SK-N-SH (cell line): ENCODE measurements around the gene LCORL. TPM values are rescaled to one million over a fixed set of nuclear protein-coding genes. Genes with fewer than 3 reads are reported as not detected.

Source experiments
- CTCF ChIA-PET: fragments of 300-600, 350-600 bp; formaldehyde crosslinking; extraction: SDS; loops from one replicate; lab custom pipeline; 2021; lab: Yijun Ruan, JAX
- POLR2A ChIA-PET: fragments of 350-600 bp; sonication (Branson Sonifier 250); formaldehyde crosslinking; extraction: SDS; loops from one replicate; lab custom pipeline; 2020; ENCODE audit warnings: antibody characterized with exemption, inconsistent platforms; lab: Yijun Ruan, JAX
- DNase-seq: peaks from one replicate; pipeline ENCODE4 v3.0.0; 2012
- H2AFZ ChIP-seq: fragments of 200-600 bp; sonication (generic); 2 replicates; pipeline ENCODE4 v1.8.1; 2016; ENCODE audit warnings: antibody characterized with exemption, mild to moderate bottlenecking, low read depth
- H3F3A ChIP-seq: fragments of 200-600 bp; sonication (generic); replicated peaks from 2 replicates; pipeline ENCODE3; 2016; ENCODE audit warnings: antibody characterized with exemption, mild to moderate bottlenecking; ENCODE audit not compliant: insufficient read depth
- H3K27ac ChIP-seq, 2 experiments: fragments of 200-500 bp in 1 of 2; fragments of 200-600 bp in 1 of 2; sonication (Bioruptor generic) in 1 of 2; sonication (generic), shearing (Covaris generic) in 1 of 2; 2 replicates each; pipeline versions ENCODE4 v1.5.1 to v1.6.1; 2014 to 2016; ENCODE audit warnings: low read depth in 2 of 2, inconsistent platforms in 1 of 2, low read length in 1 of 2, mild to moderate bottlenecking in 1 of 2, mixed read lengths in 1 of 2
- H3K27me3 ChIP-seq: fragments of 200-600 bp; sonication (generic), shearing (Covaris generic); 2 replicates; pipeline ENCODE4 v1.6.1; 2016; ENCODE audit warnings: mixed run types; ENCODE audit not compliant: insufficient read depth
- H3K36me3 ChIP-seq, 2 experiments: fragments of 200-500 bp in 1 of 2; fragments of 200-600 bp in 1 of 2; sonication (Bioruptor generic) in 1 of 2; sonication (generic) in 1 of 2; replicated peaks in 1 of 2; 2 replicates each; pipeline versions ENCODE3 to v1.5.1; 2014 to 2016; ENCODE audit warnings: low read length in 1 of 2, mild to moderate bottlenecking in 1 of 2; ENCODE audit not compliant: insufficient read depth in 2 of 2, control insufficient read depth in 1 of 2
- H3K4me1 ChIP-seq, 2 experiments: fragments of 200-500 bp in 1 of 2; fragments of 200-600 bp in 1 of 2; sonication (Bioruptor generic) in 1 of 2; sonication (generic), shearing (Covaris generic) in 1 of 2; 2 replicates each; pipeline versions ENCODE4 v1.5.1 to v1.6.1; 2014 to 2016; ENCODE audit warnings: low read depth in 1 of 2, low read length in 1 of 2, mixed run types in 1 of 2; ENCODE audit not compliant: insufficient read depth in 2 of 2, control insufficient read depth in 1 of 2
- H3K4me2 ChIP-seq: fragments of 200-600 bp; sonication (generic), shearing (Covaris generic); 2 replicates; pipeline ENCODE4 v1.6.1; 2017; ENCODE audit warnings: mixed run types
- H3K4me3 ChIP-seq, 2 experiments: fragments of 200-500 bp in 1 of 2; fragments of 200-600 bp in 1 of 2; sonication (Bioruptor generic) in 1 of 2; sonication (generic), shearing (Covaris generic) in 1 of 2; 2 replicates each; pipeline versions ENCODE4 v1.5.1 to v1.8.1; 2014 to 2016; ENCODE audit warnings: low read depth in 2 of 2, inconsistent platforms in 1 of 2, low read length in 1 of 2, mild to moderate bottlenecking in 1 of 2, mixed read lengths in 1 of 2, moderate library complexity in 1 of 2
- H3K79me2 ChIP-seq: fragments of 200-600 bp; sonication (generic); 2 replicates; pipeline ENCODE4 v1.8.1; 2017; ENCODE audit warnings: mild to moderate bottlenecking; ENCODE audit not compliant: insufficient read depth
- H3K9ac ChIP-seq: fragments of 200-600 bp; sonication (generic); 2 replicates; pipeline ENCODE4 v1.6.1; 2017; ENCODE audit warnings: mixed run types
- H3K9me2 ChIP-seq: fragments of 200-600 bp; sonication (generic); 2 replicates; pipeline ENCODE4 v1.6.1; 2017; ENCODE audit warnings: mixed run types
- H3K9me3 ChIP-seq: fragments of 200-600 bp; sonication (generic); 2 replicates; pipeline ENCODE4 v1.6.1; 2017; ENCODE audit warnings: mixed run types, mild to moderate bottlenecking, moderate library complexity
- H4K20me1 ChIP-seq: fragments of 200-600 bp; sonication (generic); 2 replicates; pipeline ENCODE4 v1.6.1; 2017; ENCODE audit warnings: mild to moderate bottlenecking, mixed run types; ENCODE audit not compliant: insufficient read depth
- CTCF ChIP-seq: fragments of 200-600 bp; sonication (generic); IDR thresholded peaks from 2 replicates; pipeline ENCODE4 v1.6.1; 2017; ENCODE audit warnings: antibody characterized with exemption, mild to moderate bottlenecking, moderate library complexity
- ELF1 ChIP-seq: IDR thresholded peaks from 2 replicates; pipeline ENCODE4 v1.4.0; 2012
- EZH2phosphoT487 ChIP-seq: fragments of 200-600 bp; sonication (generic); IDR thresholded peaks from 2 replicates; pipeline ENCODE4 v1.6.1; 2017; ENCODE audit warnings: low read depth, mixed run types, mild to moderate bottlenecking, antibody characterized with exemption, moderate library complexity, borderline replicate concordance
- FOSL2 ChIP-seq: IDR thresholded peaks from 2 replicates; pipeline ENCODE4 v1.4.0; 2012; ENCODE audit warnings: low read depth, mild to moderate bottlenecking, moderate library complexity, borderline replicate concordance
- FOXJ3 ChIP-seq: sonication (generic); formaldehyde crosslinking; IDR thresholded peaks from 2 replicates; pipeline ENCODE4 v1.5.1; 2020; ENCODE audit warnings: mild to moderate bottlenecking, missing genetic modification reagents
- FOXM1 ChIP-seq: IDR thresholded peaks from 2 replicates; pipeline ENCODE4 v1.4.0; 2012; ENCODE audit warnings: low read depth, mild to moderate bottlenecking
- GABPA ChIP-seq: IDR thresholded peaks from 2 replicates; pipeline ENCODE4 v1.4.0; 2012; ENCODE audit warnings: low read depth, mild to moderate bottlenecking
- MAX ChIP-seq: IDR thresholded peaks from 2 replicates; pipeline ENCODE4 v1.4.0; 2012; ENCODE audit warnings: low read depth
- MXI1 ChIP-seq: IDR thresholded peaks from 2 replicates; pipeline ENCODE4 v1.6.1; 2012; ENCODE audit warnings: mild to moderate bottlenecking, low read depth, low read length, improper control_type of control experiment
- PBX3 ChIP-seq: IDR thresholded peaks from 2 replicates; pipeline ENCODE4; 2012
- POLR2AphosphoS5 ChIP-seq: IDR thresholded peaks from 2 replicates; pipeline ENCODE4 v1.6.1; 2012; ENCODE audit warnings: low read depth, low read length
- REST ChIP-seq: IDR thresholded peaks from 2 replicates; pipeline ENCODE4 v1.6.1; 2012; ENCODE audit warnings: mild to moderate bottlenecking, low read depth, low read length, moderate library complexity
- RXRA ChIP-seq: IDR thresholded peaks from 2 replicates; pipeline ENCODE4 v1.4.0; 2012; ENCODE audit warnings: low read depth, mild to moderate bottlenecking, borderline replicate concordance
- SIN3A ChIP-seq: IDR thresholded peaks from 2 replicates; pipeline ENCODE4 v1.6.1; 2012; ENCODE audit warnings: low read depth, mild to moderate bottlenecking, low read length, moderate library complexity, borderline replicate concordance
- TAF1 ChIP-seq: IDR thresholded peaks from 2 replicates; pipeline ENCODE4 v1.6.1; 2012; ENCODE audit warnings: low read depth, mild to moderate bottlenecking, low read length, moderate library complexity, borderline replicate concordance
- TCF12 ChIP-seq: IDR thresholded peaks from 2 replicates; pipeline ENCODE4 v1.4.0; 2012
- TEAD4 ChIP-seq: IDR thresholded peaks from 2 replicates; pipeline ENCODE4 v1.4.0; 2012; ENCODE audit warnings: mild to moderate bottlenecking, borderline replicate concordance; ENCODE audit not compliant: insufficient read depth
- USF1 ChIP-seq: IDR thresholded peaks from 2 replicates; pipeline ENCODE4 v1.4.0; 2012; ENCODE audit warnings: low read depth, borderline replicate concordance
- ZBTB33 ChIP-seq: IDR thresholded peaks from 2 replicates; pipeline ENCODE4 v1.4.0; 2012; ENCODE audit warnings: low read depth, borderline replicate concordance
- WGBS: methylation state at CpG from one replicate; pipeline ENCODE4 v1.1.6; 2017; ENCODE audit warnings: low lambda C conversion rate; 5-methylcytosine and 5-hydroxymethylcytosine counted together
- polyA plus RNA-seq, 3 experiments: library from polyadenylated mRNA; depleted of rRNA; stranded (reverse); fragments of >200 nt; gene quantifications; 2 replicates each; pipeline ENCODE4 v1.2.3, GENCODE V29; 2012

LCORL gene
- polyA plus RNA-seq, 1 of the 3 experiments (the other 2 are of a cell fraction): 1.9 TPM

GRCh38 chr4:18051281-18051680 lies 29.7 kb upstream of the LCORL start (continued):
- TF ChIP-seq MXI1: no peak

- POLR2A ChIA-PET: no interaction called here
- Histone ChIP-seq H3K27me3 (no peaks in the 10 kb centered on the region), H3K4me2 (no peak overlapping the region), H3K9me3 (no peaks in the 10 kb centered on the region), H3K36me3 (no peaks in the 10 kb centered on the region), H3F3A (no peaks in the 10 kb centered on the region), H3K27ac (no peak overlapping the region), H3K4me3 (no peak overlapping the region), H3K9ac (no peak overlapping the region), H3K4me1 (no peaks in the 10 kb centered on the region), H3K9me2 (no peaks in the 10 kb centered on the region), H3K79me2 (no peaks in the 10 kb centered on the region), H2AFZ (no peak overlapping the region), H4K20me1 (no peaks in the 10 kb centered on the region)
- DNase-seq: no peak
- TF ChIP-seq EZH2phosphoT487 (no peak), FOXM1 (no peak), TCF12 (no peak), MXI1 (no peak), ELF1 (no peak), FOSL2 (no peak), CTCF (no peak), FOXJ3 (CRISPR knock-in tag) (no peak), MAX (no peak), TAF1 (no peak), GABPA (no peak), USF1 (no peak), RXRA (no peak), REST (no peak), PBX3 (no peak), POLR2AphosphoS5 (no peak), TEAD4 (no peak), SIN3A (no peak), ZBTB33 (no peak)
- WGBS: 52% methylated on average over 6 of the region's 6 CpGs
- CTCF ChIA-PET: no interaction called here
Measured at GRCh38 chr4:18050448-18050847, 28.9 kb upstream of the LCORL start.
